Measurements from ENCODE around the gene RAD51.

GRCh38 chr15:40685376-40685775 is 9.6 kb upstream of the RAD51 start:
- no peak for TF ChIP-seq CTCF (IDR thresholded peaks at IDR 0.05; ENCODE audit: low read depth, low read length)
- TF ChIP-seq MAX (IDR thresholded peaks at IDR 0.05; ENCODE audit: low read depth, low read length), result no peak
- no peak for TF ChIP-seq POLR2A (IDR thresholded peaks at IDR 0.05; ENCODE audit: extremely low read depth, insufficient read length)
- no peak for TF ChIP-seq MYC (IDR thresholded peaks at IDR 0.05; ENCODE audit: low read depth, low read length)
